GM18499 (cell line): Measurements from ENCODE around the gene COL6A3.

Experiments used
- ATAC-seq: cut with Tn5 transposase; IDR thresholded peaks from one replicate; pipeline ENCODE4 v1.9.1; 2021; ENCODE audit warnings: moderate number of reproducible peaks; ENCODE audit not compliant: insufficient read depth, unreplicated experiment

COL6A3 gene

GRCh38 chr2:237301595-237301994, 112.4 kb downstream of the COL6A3 start:
- no peak for ATAC-seq

- no peak for ATAC-seq
These were observed 113.2 kb downstream of the COL6A3 start for GRCh38 chr2:237300739-237301138.

GRCh38 chr2:237299906-237300305, 114.1 kb downstream of the COL6A3 start:
- ATAC-seq: no peak

GRCh38 chr2:237298151-237299118, 115.5 kb downstream of the COL6A3 start:
- no peak for ATAC-seq

GRCh38 chr2:237297421-237298150, 116.4 kb downstream of the COL6A3 start:
- no peak for ATAC-seq

GRCh38 chr2:237296756-237297155, 117.2 kb downstream of the COL6A3 start:
- ATAC-seq: no peak

GRCh38 chr2:237295889-237296480, 118.0 kb downstream of the COL6A3 start:
- no peak for ATAC-seq

- no peak for ATAC-seq
These were observed 119.5 kb downstream of the COL6A3 start for GRCh38 chr2:237294460-237294859.

GRCh38 chr2:237293978-237294377, 120.0 kb downstream of the COL6A3 start:
- ATAC-seq: no peak

- no peak for ATAC-seq
These were observed 122.7 kb downstream of the COL6A3 start for GRCh38 chr2:237291138-237291792.

GRCh38 chr2:237290261-237290660, 123.7 kb downstream of the COL6A3 start:
- ATAC-seq: no peak

GRCh38 chr2:237289139-237289538, 124.8 kb downstream of the COL6A3 start:
- ATAC-seq: no peak

GRCh38 chr2:237287872-237288271, 126.1 kb downstream of the COL6A3 start:
- ATAC-seq: no peak

GRCh38 chr2:237283131-237283928, 130.6 kb downstream of the COL6A3 start:
- ATAC-seq: no peak

- no peak for ATAC-seq
These were observed 131.3 kb downstream of the COL6A3 start for GRCh38 chr2:237282568-237283128.

- no peak for ATAC-seq
These were observed 132.1 kb downstream of the COL6A3 start for GRCh38 chr2:237281836-237282306.

- ATAC-seq: no peak
These were observed 133.0 kb downstream of the COL6A3 start for GRCh38 chr2:237280939-237281338.

- ATAC-seq: no peak
These were observed 133.7 kb downstream of the COL6A3 start for GRCh38 chr2:237280229-237280628.
